HG03378 (cell line): ENCODE data around the gene WDR89.
"Not testable (repeated sequence)": the region's sequence is repeated elsewhere in the genome, so short reads cannot be mapped to it uniquely, and the experiment has no call there.

Experiments
- ATAC-seq: cut with Tn5 transposase; IDR thresholded peaks from one replicate; pipeline ENCODE4 v1.9.1; 2021; ENCODE audit warnings: mild to moderate bottlenecking, moderate library complexity; ENCODE audit not compliant: unreplicated experiment

The WDR89 gene

DNA sequence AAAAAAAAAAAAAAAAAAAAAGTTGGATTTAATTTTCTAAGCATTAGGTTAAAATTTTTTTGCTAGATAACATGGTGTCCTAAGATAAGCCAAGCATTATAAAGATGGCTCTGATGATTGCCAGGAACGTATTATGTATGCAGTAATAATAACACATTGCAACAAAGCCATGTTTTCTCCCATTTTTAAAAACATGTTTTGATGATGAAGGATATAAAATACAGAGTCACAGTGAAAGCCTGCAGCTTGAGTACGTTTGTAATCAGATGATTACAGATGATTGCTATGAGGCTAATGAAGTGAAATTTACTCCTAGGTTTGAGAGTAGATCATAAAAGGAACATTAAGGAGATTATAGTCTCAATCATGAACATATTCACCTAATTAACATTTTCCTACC lies 13.3 kb upstream of the WDR89 start:
- ATAC-seq = no peak

DNA sequence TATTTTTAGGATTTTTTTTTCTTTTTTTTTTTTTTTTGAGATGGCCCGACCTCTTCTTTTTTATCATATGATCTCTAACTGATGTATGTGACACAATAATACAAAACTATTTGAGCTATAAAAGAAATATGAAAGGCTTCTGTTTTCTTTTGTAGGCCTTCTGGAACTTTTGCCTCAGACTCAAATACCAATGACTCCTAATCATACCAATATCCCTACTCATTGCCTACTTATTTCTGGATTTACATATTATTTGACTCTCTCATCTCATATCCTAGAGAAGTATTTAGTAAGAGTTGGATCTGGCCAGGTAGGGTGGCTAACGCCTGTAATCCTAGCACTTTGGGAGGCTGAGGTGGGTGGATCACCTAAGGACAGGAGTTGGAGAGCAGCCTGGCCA lies 12.7 kb upstream of the WDR89 start:
- no peak for ATAC-seq

DNA sequence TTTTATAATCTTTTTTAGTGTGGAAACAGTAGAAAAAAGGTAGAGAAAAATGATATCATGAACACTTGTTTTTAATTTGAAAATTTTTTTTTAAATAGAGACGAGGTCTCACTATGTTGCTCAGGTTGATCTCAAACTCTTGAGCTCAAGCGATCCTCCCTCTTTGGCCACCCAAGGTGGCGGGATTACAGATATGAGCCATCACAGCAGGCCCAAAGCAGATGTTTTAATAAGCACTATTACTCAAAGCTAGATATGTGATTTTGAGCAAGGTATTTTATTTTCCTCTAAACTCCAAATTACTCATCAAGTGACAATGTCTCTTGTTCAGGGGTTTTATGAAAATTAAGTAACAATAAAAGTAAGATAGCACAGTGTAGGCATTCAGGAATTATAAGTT lies 10.7 kb upstream of the WDR89 start:
- no peak for ATAC-seq

DNA sequence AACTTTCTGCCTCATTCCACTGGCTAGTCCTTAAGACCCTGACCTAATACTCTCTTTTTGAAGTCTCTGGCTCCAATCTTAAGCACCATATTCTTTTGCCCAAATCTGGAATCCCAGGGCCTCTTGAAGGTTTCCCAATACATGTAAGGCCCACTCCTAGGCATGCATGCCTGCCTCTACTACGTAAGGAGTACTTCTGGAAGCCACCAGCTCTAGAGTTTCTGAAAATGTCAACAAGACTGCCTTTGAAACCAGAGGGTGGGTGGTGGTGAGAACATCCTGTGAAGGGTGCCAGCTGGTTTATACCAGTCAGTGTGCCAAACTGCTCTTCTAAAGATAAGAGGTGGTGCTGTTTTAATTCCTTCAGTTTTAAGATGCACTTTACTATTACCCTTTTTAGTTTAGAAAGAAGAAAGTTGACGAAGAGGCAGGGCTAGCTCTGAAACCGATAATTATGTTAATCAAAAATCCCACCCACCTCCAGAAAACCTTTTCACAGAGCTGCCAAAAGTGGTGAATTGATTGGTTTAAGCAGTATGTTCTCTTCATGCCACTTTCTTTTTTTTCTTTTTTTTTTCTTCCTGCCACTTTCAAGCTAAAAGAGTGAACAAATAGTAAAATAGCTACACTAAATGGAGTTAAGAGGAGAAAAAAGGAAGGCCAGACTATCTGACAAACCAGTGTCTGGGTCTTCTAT lies 8.7 kb upstream of the WDR89 start:
- peak; percentile 61 for ATAC-seq

GRCh38 chr14:63647696-63648410 lies 6.2 kb upstream of the WDR89 start:
- ATAC-seq = peak; percentile 40

GRCh38 chr14:63644741-63645140 lies 3.1 kb upstream of the WDR89 start:
- no peak for ATAC-seq

DNA sequence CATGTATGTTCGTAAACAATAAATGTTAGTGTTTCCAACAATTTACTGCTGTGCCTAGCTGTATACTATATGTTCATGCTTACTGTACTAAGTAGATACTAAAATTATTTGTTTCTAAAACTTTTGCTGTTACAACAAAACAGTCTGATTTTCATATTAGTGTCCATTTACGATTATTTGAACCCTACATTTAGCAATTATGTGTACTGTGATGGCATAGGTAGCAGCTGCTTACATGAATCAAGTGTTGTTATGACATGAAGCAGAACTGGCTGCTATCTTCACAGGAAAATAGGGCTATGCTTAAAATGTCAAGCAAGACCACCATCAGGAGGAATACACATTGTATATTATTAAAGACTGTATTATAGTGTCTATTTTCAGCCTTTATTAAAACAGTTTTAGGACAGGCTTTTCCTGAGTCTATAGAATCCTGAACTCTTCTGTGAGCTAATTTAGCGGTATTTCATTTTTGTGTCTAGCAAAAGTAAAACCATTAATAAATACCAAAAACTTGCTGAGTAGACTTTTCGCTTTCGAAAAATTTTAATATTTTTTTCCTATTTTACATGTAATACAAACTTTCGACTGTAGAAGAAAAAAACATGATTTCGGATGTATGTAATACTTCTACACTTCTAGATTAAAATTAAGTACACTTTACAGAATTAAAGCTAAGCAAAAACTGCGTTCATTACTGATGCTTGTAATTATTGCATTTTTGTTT lies 1.1 kb upstream of the WDR89 start:
- ATAC-seq = no peak

- peak; percentile 61 for ATAC-seq
Measured at GRCh38 chr14:63642229-63642611, 549 bp upstream of the WDR89 start.

- ATAC-seq = no peak
Measured at GRCh38 chr14:63638493-63638892, 3.2 kb downstream of the WDR89 start.

GRCh38 chr14:63636094-63636635 lies 5.5 kb downstream of the WDR89 start:
- not testable (repeated sequence) for ATAC-seq

- no peak for ATAC-seq
Measured at GRCh38 chr14:63633801-63634200, 7.9 kb downstream of the WDR89 start.

- no peak for ATAC-seq
Measured at GRCh38 chr14:63632932-63633514, 8.6 kb downstream of the WDR89 start.

DNA sequence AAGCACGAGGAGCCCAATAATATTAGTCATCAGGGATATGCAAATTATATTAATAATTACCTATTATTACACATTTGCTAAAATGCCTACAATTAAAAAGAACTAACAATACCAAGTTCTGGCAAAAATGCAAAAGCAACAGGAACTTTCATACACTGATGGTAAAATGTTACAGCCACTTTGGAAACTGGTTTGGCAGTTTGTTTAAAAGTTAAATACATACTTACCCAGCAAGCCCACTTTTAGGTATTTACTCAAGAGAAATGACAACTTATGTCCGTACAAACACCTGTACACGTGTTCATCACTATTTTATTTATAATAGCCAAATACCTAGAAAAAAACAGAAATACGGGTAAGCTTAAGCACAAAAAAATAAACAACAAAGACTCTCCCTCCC lies 17.0 kb downstream of the WDR89 start:
- ATAC-seq = no peak

- no peak for ATAC-seq
Measured at GRCh38 chr14:63624203-63624602, 17.5 kb downstream of the WDR89 start.

DNA sequence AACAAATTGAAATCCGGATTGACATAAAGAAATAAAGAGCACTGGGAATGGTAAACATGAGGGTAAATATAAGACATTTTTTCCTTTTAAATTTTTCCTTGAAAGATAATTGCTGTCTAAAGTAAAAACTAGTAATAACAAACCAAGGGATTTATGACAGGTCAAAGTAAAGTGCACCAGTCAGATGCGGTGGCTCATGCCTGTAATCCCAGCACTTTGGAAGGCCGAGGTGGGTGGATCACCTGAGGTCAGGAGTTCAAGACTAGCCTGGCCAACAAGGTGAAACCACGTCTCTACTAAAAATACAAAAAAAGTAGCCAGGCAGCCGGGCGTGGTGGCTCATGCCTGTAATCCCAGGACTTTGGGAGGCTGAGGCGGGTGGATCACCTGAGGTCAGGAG lies 19.7 kb downstream of the WDR89 start:
- ATAC-seq = not testable (repeated sequence)

- ATAC-seq = no peak
Measured at GRCh38 chr14:63616015-63616414, 25.7 kb downstream of the WDR89 start.

- ATAC-seq = no peak
Measured at GRCh38 chr14:63614679-63615363, 26.9 kb downstream of the WDR89 start.

DNA sequence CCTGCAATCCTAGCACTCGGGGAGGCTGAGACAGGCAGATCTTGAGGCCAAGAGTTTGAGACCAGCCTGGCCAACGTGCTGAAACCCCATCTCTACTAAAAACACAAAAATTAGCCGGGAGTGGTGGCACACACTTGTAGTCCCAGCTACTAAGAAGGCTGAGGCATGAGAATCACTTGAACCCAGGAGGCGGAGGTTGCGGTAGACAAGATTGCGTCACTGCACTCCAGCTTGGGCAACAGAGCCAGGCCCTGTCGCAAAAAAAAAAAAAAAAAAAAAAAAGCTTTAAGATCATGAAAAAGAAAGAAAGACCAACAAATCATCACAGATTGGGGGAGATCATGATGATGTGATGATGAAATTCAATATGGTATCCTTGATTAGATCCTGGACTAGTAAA lies 30.6 kb downstream of the WDR89 start:
- no peak for ATAC-seq

GRCh38 chr14:63605041-63605532 lies 36.6 kb downstream of the WDR89 start:
- no peak for ATAC-seq

- no peak for ATAC-seq
Measured at GRCh38 chr14:63604626-63605025, 37.0 kb downstream of the WDR89 start.
